HK-2 (cell line): Measurements from ENCODE around the gene CMIP.

Source experiments
- DNase-seq: peaks from one replicate; pipeline ENCODE4 v3.0.0-alpha.2; 2018; ENCODE audit not compliant: unreplicated experiment

The CMIP gene

GRCh38 chr16:81532491-81533174 lies 88.0 kb downstream of the CMIP start:
- peak; percentile 75 for DNase-seq

GRCh38 chr16:81533175-81533507 lies 88.5 kb downstream of the CMIP start:
- no peak for DNase-seq

- DNase-seq = no peak
Observed at GRCh38 chr16:81535679-81536360, 91.2 kb downstream of the CMIP start.

- no peak for DNase-seq
Observed at GRCh38 chr16:81536648-81537047, 92.0 kb downstream of the CMIP start.

- no peak for DNase-seq
Observed at GRCh38 chr16:81537721-81538561, 93.3 kb downstream of the CMIP start.

- no peak for DNase-seq
Observed at GRCh38 chr16:81539009-81539758, 94.6 kb downstream of the CMIP start.

- no peak for DNase-seq
Observed at GRCh38 chr16:81539759-81540472, 95.3 kb downstream of the CMIP start.

- no peak for DNase-seq
Observed at GRCh38 chr16:81541314-81541713, 96.7 kb downstream of the CMIP start.

- DNase-seq = no peak
Observed at GRCh38 chr16:81542609-81543570, 98.3 kb downstream of the CMIP start.

- DNase-seq = no peak
Observed at GRCh38 chr16:81543571-81543970, 99.0 kb downstream of the CMIP start.

- DNase-seq = no peak
Observed at GRCh38 chr16:81544261-81544660, 99.7 kb downstream of the CMIP start.

- no peak for DNase-seq
Observed at GRCh38 chr16:81544700-81545271, 100.2 kb downstream of the CMIP start.

GRCh38 chr16:81545470-81546250 lies 101.1 kb downstream of the CMIP start:
- DNase-seq = no peak

GRCh38 chr16:81546781-81547180 lies 102.2 kb downstream of the CMIP start:
- DNase-seq = no peak

GRCh38 chr16:81547194-81547938 lies 102.8 kb downstream of the CMIP start:
- no peak for DNase-seq

- DNase-seq = no peak
Observed at GRCh38 chr16:81547939-81548216, 103.3 kb downstream of the CMIP start.

- DNase-seq = no peak
Observed at GRCh38 chr16:81548551-81548875, 103.9 kb downstream of the CMIP start.

- peak; percentile 27 for DNase-seq
Observed at GRCh38 chr16:81548876-81549546, 104.4 kb downstream of the CMIP start.
